HG03135 (cell line): ENCODE results near the gene RPS6KB2.
"Not testable (repeated sequence)": the region's sequence is repeated elsewhere in the genome, so short reads cannot be mapped to it uniquely, and the experiment has no call there.

Experiments
- ATAC-seq: cut with Tn5 transposase; IDR thresholded peaks from one replicate; pipeline ENCODE4 v1.9.1; 2021; ENCODE audit warnings: mild to moderate bottlenecking, moderate library complexity; ENCODE audit not compliant: unreplicated experiment

Gene RPS6KB2

DNA sequence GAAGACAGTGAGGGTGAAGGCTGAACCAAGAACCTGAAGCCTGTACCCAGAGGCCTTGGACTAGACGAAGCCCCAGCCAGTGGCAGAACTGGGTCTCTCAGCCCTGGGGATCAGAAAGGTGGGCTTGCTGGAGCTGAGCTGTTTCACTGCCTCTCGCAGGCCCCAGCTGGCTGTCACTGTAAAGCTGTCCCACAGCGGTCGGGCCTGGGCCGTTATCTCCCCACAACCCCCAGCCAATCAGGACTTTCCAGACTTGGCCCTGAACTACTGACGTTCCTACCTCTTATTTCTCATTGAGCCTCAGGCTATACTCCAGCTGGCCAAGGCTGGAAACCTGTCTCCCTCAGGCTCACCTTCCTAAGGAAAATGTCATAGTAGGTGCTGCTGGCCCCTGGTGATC lies 30.8 kb upstream of the RPS6KB2 start:
- no peak for ATAC-seq

DNA sequence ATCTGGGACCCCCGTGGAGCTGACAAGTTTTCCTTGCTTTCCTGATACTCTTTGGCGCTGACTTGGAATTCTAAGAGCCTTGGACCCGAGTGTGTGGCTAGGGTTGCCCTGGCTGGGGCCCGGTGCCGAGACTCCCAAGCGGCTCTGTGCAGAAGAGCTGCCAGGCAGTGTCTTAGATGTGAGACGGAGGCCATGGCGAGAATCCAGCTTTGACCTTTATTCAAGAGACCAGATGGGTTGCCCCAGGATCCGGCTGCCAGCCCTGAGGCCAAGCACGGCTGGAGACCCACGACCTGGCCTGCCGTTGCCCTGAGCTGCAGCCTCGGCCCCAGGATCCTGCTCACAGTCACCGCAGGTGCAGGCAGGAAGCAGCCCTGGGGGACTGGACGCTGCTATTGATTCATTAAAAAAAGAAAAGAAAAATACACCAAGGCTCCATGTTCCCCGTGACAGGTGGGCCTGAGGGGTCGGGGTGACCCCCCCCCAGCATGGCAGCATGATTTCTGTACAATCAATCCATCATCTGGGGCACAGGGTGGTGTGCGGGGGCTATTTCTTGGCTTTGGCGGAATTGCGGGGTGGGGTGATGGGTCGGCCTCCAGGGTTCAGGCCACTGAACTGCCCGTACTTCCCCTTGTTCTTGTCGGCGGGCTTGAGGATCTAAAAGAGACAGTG lies 30.2 kb upstream of the RPS6KB2 start:
- ATAC-seq: no peak

DNA sequence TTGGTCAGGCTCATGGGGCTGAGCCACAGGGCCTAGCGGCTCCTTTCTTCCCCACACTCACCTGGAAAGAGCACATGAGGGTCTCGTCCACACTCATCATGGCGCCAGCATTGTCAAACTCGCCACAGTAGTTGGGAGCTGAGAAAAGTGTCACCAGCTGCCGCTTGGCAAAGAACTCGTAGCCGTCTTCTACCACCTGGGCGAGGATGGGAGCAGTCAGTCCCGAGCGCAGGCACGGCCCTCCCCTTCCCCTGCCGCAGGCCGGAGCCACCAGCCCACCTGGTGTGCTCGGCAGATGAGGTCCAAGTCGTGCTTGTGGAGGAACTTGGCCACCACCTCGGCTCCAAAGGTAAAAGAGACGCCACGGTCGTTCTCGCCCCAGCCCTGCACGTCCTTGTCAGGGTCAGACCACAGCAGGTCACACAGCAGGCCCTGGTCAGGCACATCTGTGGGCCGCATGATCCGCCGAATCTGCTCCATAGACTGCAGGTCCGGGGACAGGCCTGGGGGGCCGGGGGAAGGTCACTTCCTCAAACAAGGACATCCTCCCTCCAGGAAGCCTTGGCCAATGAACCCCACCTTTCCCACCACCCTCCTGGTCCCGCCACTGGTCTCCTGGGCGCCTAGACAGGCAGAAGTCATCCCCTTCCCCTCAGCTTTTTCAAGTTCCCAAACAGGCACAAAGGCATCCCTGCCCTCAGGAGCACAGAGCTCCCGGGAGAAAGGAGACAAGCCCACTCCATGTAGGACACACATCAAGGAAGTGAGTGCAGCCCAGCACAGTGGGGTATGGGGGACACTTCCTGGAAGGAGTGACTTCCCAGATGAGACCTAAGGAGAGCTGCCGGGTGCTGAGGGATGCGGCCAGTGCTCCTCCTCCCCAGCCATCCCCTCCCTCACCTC lies 29.4 kb upstream of the RPS6KB2 start:
- ATAC-seq: no peak

DNA sequence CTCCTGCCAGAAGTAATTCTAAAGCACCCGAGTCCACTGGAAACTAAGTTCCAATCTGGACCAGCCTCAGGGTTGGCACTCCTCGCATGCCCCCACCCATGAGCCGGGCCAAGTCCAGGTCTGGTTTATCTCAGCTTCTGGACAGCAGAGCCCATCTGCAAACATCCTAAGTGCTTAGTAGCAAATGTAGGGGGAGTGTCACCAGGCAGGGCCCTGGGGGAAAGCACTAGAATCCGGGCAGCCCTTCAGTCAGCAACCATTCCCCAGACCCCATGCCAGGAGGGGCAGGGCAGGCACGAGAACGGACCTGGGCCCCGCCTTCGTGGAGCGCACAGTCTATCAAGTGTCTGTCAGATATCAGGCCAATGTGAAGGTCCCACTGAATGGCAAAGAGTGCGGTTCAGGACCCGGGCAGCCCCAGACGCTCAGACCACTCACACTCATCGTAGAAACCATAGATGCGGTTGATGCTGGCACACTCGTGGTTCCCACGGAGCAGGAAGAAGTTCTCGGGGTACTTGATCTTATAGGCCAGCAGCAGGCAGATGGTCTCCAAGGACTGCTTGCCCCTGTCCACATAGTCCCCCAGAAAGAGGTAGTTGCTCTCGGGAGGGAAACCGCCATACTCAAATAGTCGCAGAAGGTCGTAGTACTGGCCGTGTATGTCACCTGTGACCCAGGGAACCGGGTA lies 27.9 kb upstream of the RPS6KB2 start:
- ATAC-seq: no peak

DNA sequence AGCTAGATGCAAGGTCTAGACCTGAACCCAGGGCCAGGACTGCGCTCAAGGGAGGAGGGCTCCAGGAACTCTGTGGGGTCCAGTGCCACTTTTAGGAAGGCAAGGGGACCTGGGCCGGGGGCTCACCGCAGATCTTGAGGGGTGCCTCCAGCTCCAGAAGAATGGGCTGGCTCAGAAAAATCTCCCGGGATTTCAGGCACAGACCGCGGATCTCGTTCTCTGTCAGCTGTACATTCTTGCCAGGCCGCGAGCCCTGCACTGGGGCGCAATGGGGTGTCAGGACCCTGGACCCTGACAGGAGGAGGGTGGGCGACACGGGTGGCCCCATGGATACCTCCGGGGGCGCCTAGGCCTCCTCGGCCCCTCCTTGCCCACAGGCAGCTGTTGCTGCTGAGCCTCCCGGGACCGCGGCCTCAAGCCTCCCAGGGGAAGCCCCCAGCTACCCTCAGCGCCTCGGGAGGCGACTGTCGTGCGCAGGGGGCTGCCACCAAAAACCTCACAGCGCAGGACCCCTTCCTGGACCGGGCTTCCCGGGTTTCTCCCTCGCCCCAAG lies 27.3 kb upstream of the RPS6KB2 start:
- peak; percentile 10 for ATAC-seq

DNA sequence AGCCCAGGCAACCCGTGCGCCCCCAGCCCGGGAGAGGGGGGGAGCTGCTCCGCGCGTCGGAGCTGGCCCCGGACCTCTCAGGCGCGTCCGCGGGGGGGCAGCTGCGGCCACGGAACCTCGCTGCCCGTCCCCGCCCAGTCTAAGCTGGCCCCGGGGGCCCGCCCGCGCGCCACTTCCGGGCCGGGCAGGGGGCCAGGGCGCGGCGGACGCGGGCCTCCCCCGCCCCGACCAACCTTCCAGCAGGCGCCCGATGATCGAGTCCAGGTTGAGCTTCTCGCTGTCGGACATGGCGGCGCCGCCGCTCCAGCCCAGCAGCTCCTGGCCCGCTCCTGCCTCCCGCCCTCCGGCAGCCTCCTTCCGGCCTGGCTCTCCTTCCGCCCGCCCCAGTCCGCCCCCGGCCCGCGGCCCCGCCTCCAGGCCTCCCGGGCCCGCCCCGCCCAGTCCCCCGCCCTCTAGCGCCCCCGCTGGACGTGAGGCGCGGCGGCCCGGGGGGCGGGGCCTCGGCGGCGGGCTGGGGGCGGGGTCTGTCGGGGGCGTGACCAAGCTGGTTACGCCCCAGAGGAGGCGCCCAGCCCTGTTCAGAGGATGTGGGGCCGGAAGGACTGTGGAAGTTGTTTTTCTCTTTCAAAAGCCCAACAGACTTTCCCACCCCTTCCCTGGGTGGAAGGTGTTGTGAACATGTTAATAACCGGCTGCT lies 26.7 kb upstream of the RPS6KB2 start, which contains the start of gene PPP1CA:
TSS of gene PPP1CA (minus strand) at position 364 of the 697 bp plus-strand sequence. CDS start at position 288, 76 bp downstream.
- peak; percentile 61 for ATAC-seq

DNA sequence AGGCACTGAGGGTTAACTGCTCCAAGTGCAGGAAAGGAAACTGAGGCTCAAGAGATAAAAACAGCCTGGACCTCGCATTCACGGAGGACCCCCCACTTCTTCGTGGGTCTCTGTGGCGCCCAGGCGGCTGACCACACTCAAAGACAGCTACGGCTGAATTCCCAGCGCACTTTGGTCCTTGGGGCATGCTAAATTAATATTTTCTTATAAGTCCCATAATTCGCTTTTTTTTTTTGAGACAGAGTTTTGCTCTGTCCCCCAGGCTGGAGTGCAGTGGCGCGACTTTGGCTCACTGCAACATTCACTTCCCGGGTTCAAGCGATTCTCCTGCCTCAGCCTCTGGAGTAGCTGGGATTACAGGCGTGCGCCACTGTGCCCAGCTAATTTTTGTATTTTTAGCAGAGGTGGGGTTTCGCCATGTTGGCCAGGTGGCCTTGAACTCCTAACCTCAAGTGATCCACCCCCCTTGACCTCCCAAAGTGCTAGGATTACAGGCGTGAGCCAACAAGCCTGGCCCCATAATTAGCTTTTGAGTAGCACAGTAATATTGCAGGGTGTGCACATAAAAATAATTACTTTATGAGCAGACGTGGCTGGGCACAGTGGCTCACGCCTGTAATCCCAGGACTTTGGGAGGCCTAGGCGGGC lies 26.0 kb upstream of the RPS6KB2 start:
- not testable (repeated sequence) for ATAC-seq

DNA sequence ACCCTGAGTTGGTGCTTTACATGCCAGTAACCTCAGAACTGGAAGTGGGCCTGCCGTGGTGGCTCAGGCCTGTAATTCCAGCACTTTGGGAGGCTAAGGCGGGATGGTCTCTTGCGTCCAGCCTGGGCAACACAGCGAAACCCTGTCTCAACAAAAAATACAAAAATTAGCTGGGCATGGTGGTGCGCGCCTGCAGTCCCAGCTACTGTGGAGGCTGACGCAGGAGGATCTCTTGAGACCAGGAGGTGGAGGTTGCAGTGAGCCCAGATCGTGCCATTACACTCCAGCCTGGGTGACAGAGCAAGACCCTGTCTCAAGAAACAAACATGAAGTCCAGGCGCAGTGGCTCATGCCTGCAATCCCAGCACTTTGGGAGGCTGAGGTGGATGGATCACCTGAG lies 25.2 kb upstream of the RPS6KB2 start:
- not testable (repeated sequence) for ATAC-seq

DNA sequence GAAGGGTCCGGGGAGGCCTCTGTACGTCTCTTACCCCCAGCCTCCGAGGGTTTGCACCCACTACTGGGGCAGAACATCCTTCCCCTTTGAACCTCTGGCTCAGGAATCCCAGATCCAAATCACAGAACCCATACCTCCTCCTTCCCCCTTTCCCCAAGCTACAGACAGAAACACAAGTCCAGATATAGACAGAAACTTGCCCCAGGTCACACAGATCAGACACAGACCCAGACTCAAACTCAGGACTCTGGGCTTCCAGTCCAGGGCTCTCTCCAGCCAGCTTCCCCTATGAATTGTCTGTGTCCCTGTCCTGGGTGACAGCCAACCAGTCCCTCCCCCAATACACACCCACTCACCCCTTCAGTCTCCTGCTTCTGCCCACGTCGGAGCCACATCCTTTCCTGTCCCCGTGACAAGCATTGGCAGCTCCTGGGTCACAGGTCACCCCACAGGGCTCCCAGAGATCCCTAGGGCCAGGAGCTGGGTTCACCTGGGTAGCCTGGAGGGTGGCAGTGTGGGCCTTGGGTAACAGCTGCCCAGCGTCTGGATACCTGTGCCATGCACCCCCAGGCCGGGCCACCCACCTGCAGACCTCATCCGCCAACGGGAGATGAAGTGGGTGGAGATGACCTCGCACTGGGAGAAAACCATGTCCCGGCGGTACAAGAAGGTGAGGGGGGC lies 23.6 kb upstream of the RPS6KB2 start:
- ATAC-seq: no peak

DNA sequence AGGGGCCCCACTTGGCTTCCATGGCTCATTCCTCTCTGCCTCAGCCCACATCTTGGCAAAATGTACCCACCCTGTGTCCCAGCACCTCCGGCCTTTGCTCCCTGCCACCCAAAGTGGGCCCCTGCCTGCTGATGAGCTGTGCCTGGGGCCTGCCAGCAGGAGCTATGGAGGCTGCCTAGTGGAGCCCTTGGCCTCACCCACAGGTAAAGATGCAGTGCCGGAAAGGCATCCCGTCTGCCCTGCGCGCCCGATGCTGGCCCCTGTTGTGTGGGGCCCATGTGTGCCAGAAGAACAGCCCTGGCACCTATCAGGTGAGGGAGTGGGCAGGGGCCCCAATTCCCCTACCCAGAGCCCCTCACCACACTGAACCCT lies 23.1 kb upstream of the RPS6KB2 start:
- ATAC-seq: no peak

DNA sequence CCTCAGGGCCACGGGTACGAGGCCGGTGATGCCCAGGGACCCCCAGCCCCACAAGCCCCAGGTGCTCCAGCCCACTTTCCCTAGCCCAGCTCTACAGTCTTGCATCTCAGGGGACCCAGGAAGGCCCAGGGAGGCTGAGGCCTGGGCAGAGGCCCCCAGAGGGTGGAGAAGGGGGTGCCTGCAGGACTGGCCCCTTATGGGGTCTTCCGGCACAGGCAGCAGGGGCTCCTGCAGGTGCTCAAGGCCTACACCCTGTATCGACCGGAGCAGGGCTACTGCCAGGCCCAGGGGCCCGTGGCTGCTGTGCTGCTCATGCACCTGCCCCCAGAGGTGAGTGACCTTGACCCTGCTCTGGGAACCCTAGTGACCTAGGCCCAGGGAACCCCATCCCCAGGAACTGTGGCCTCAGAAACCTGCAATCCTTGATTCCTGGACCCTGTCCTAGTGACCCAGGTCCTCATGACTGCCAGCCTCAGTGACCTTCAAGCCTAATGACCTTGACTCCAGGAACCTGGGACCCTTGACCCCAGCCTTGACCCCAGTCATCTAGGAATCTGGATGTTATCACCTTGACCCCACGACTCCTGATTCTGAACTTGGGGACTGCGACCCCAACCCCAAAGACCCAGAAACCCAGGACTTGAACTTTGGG lies 22.5 kb upstream of the RPS6KB2 start:
- no peak for ATAC-seq

DNA sequence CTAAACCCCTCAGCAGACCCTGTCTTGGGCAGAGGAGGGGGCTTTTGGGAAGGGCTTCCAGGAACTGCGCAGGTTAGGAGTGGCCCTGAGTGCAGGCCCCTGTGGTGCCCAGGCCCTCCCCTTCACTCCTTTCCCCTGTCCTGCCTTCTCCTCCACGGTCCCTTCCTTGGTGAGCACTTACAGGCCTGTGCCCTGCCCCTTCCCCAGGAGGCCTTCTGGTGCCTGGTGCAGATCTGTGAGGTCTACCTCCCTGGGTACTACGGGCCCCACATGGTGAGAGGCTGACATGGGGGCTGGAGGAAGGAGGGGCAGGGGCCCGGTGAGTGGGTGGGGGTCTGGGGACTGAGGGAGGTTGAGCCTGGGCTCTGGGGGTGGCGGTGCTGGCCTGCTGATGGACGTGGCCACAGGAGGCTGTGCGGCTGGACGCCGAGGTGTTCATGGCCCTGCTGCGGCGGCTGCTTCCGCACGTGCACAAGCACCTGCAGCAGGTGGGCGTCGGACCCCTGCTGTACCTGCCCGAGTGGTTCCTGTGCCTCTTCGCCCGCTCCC lies 21.8 kb upstream of the RPS6KB2 start:
- ATAC-seq: no peak

DNA sequence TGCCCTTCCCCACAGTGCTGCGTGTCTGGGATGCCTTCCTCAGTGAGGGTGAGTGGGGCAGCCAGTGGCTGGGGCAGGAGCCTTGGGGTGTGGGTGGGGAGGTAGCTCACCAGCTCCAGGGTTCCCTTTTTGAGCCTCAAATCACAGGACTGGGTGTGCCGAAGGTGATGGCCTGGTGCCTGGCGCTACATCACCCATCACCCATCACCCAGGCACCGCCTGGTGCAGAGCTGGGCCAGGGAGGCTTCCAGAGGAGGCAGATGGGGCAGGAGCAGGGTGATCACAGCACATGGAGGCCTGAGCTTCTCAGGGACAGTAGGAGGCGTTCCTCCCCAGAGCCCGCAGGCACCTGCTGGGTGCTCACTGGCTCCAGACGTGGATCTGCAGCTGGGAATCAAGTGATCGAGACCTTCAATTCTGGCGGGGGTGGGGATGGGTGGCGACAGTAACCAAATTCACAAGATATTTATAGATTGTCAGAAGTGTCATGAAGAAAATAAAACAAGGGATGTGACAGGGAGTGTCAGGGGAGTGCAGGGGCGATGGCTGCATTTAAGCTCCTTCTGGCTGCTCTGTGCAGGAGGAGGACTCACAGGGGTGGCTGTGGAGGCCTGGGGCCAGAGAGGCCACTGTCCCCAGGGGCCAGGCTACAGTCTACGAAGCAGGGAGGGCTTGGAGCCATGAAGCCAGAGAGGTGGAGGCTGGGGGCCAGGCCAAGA lies 21.2 kb upstream of the RPS6KB2 start:
- no peak for ATAC-seq

DNA sequence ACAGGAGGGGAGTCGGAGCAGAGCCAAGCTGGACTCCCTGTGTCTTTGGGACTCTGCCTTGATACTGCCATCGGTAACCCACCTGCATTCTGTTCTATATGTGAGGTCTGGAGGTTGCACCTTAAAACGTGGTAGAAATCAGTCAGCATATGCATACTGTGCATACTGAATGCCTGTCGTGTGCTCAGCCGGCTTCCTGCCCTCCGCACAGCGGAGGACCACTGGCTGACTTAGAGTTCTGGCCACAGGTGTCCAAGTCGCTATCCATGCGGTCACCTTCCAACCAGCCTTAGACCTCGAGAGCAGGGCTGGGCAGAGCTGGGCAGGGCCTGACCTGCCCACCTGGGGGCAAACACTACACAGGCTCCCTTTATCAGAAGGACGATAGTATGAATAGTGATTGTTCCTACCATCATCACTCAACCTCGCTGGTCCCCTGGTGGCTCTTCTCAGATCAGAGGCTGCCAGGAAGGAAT lies 20.6 kb upstream of the RPS6KB2 start:
- ATAC-seq: no peak

DNA sequence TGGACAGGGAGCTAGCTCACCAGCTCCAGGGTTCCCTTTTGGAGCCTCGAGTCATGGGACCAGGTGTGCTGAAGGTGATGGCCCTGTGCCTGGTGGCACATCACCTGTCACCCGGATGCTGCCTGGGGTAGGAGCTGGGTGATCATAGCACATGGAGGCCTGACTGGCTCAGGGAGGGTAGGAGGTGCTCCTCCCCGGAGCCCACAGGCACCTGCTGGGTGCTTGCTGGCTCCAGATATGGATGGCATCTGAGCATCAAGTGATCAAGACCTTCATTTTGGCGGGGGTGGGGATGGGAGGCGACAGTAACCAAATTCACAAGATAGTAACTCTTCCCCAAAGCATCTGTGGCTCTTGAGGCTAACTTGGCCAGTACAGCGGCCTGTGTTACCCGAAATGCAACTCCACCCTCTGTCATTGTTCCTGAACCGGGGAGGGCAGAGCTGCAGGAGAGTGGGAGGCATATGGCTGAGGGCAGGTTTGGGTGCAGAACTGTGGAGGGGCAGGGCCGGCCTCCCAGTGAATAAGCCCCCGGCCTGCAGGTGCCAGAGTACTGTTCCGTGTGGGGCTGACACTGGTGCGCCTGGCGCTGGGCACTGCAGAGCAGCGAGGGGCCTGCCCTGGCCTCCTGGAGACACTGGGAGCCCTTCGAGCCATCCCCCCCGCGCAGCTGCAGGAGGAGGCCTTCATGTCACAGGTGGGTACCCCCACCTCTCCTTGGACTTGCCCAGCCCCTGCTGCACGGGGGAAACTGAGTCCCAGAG lies 19.7 kb upstream of the RPS6KB2 start:
- no peak for ATAC-seq

DNA sequence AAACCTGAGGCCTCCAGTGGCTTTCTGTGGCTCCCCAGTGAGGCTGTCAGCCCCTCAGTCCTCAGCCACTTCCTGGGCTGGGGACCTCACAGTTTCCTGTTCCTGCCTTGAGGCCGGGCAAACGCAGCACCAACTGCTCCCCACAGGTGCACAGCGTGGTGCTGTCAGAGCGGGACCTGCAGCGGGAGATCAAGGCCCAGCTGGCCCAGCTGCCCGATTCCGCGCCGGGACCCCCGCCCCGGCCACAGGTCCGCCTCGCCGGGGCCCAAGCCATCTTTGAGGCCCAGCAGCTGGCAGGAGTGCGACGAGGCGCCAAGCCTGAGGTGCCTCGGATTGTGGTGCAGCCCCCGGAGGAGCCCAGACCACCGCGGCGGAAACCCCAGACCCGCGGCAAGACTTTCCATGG lies 19.0 kb upstream of the RPS6KB2 start:
- peak; percentile 47 for ATAC-seq

DNA sequence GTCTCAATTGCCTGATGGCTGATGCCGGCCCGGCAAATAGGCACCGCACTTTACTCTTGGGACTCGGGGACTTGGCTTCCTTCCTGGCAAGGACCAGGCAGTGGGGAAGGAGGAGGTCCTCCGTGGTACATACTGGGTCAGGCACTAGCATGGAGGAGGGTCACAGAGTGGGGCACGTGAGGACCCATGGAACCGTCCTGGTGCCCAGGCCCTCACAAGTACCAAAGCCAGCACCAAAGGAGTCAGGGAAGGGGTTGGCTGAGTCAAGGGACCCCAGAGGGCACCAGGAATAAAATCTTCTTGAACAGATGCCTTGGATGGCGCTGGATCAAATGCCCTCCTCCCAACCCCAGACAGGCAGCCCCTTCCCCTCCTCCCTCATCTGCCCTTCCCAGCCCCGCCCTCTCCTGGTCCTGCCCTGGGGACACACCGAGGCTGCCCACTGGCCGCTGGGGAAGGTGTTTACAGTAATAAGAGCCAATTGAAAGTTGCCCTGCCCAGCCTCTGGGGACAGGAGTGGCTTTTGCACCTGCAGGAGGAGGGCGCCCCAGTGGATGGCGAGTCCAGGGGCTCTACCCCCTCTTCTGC lies 18.4 kb upstream of the RPS6KB2 start:
- ATAC-seq: no peak
